Natural killer cell treated with Interleukin-12 subunit alpha and Interleukin-12 subunit beta and Interleukin-15 and Interleukin-18, amount 100 ng/mL, for 72 hours (primary cell): Measurements from ENCODE around the gene CCDC33. TPM values are rescaled to one million over a fixed set of nuclear protein-coding genes. Genes with fewer than 3 reads are reported as not detected.
A peak's percentile ranks its signal among the peaks of the same experiment; 100 is the strongest.

Source experiments
- ATAC-seq, 2 donors: fragments of 150-1000 bp; cut with Tn5 transposase in 1 of 2; sonication (Bioruptor Pico), chemical (Tn5 transposase) in 1 of 2; 2 replicates each; pipeline ENCODE4 v1.10.0; 2021
- DNase-seq: peaks from one replicate; pipeline ENCODE4 v3.0.0; 2022; ENCODE audit warnings: low spot score
- H3K27ac Mint-ChIP-seq, 2 donors: 1 replicate in 1 of 2; 2 replicates in 1 of 2; pipeline ENCODE4 v1.8.0; 2022; ENCODE audit warnings: mixed read lengths in 2 of 2, mild to moderate bottlenecking in 1 of 2, moderate library complexity in 1 of 2
- H3K27me3 Mint-ChIP-seq, 2 donors: 1 replicate in 1 of 2; 2 replicates in 1 of 2; pipeline ENCODE4 v1.8.0; 2022; ENCODE audit warnings: mixed read lengths in 2 of 2
- H3K36me3 Mint-ChIP-seq: one replicate; pipeline ENCODE4 v1.8.0; 2022; ENCODE audit warnings: mixed read lengths
- H3K4me1 Mint-ChIP-seq, 2 donors: 1 replicate in 1 of 2; 2 replicates in 1 of 2; pipeline ENCODE4 v1.8.0; 2022; ENCODE audit warnings: low read depth in 2 of 2, mixed read lengths in 2 of 2, mild to moderate bottlenecking in 1 of 2
- H3K4me3 Mint-ChIP-seq: one replicate; pipeline ENCODE4 v1.8.0; 2022; ENCODE audit warnings: mixed read lengths
- H3K9me3 Mint-ChIP-seq: 2 replicates; pipeline ENCODE4 v1.8.0; 2022; ENCODE audit warnings: mixed read lengths
- total RNA-seq, 2 donors: library from RNA; stranded (reverse); gene quantifications; one replicate each; pipeline ENCODE4 v1.2.3, GENCODE V29; 2022

CCDC33 gene
- total RNA-seq, 2 donors from 2014 or later: not detected

GRCh38 chr15:74333093-74333492 is 97.0 kb downstream of the CCDC33 start:
- peaks cover 0 to 6% of the 10 kb centered on the region in 2 donors for H3K4me1 Mint-ChIP-seq
- H3K27ac Mint-ChIP-seq: no peak overlapping the region
- H3K9me3 Mint-ChIP-seq: no peaks in the 10 kb centered on the region
- no peaks in the 10 kb centered on the region for H3K27me3 Mint-ChIP-seq
- H3K4me3 Mint-ChIP-seq: no peak overlapping the region
- H3K36me3 Mint-ChIP-seq: no peaks in the 10 kb centered on the region
- no peak for ATAC-seq
- no peak for DNase-seq

GRCh38 chr15:74333662-74334061 is 97.5 kb downstream of the CCDC33 start:
- DNase-seq (no peak), ATAC-seq (no peak)
- Mint-ChIP-seq H3K27me3 (no peaks in the 10 kb centered on the region), H3K9me3 (no peaks in the 10 kb centered on the region), H3K36me3 (no peaks in the 10 kb centered on the region), H3K4me1 (peaks cover 0 to 2% of the 10 kb centered on the region in 2 donors), H3K27ac (no peak overlapping the region), H3K4me3 (no peak overlapping the region)

GRCh38 chr15:74334127-74334526 is 98.0 kb downstream of the CCDC33 start:
- H3K27ac Mint-ChIP-seq: no peak overlapping the region

GRCh38 chr15:74335396-74335795 is 99.3 kb downstream of the CCDC33 start:
- no peaks in the 10 kb centered on the region for H3K4me1 Mint-ChIP-seq
- H3K27me3 Mint-ChIP-seq: no peaks in the 10 kb centered on the region
- no peak for ATAC-seq
- H3K36me3 Mint-ChIP-seq: no peaks in the 10 kb centered on the region
- DNase-seq: no peak
- no peak overlapping the region for H3K27ac Mint-ChIP-seq
- H3K9me3 Mint-ChIP-seq: no peaks in the 10 kb centered on the region
- no peak overlapping the region for H3K4me3 Mint-ChIP-seq

More at GRCh38 chr15:74334127-74334526, 98.0 kb downstream of the CCDC33 start:
- no peaks in the 10 kb centered on the region for H3K4me1 Mint-ChIP-seq
- H3K27me3 Mint-ChIP-seq: no peaks in the 10 kb centered on the region
- H3K4me3 Mint-ChIP-seq: no peak overlapping the region
- DNase-seq: no peak
- H3K9me3 Mint-ChIP-seq: no peaks in the 10 kb centered on the region
- H3K36me3 Mint-ChIP-seq: no peaks in the 10 kb centered on the region
- no peak for ATAC-seq

GRCh38 chr15:74336061-74337005 is 100.2 kb downstream of the CCDC33 start:
- ATAC-seq (no peak), DNase-seq (no peak)
- Mint-ChIP-seq H3K27me3 (no peaks in the 10 kb centered on the region), H3K9me3 (no peaks in the 10 kb centered on the region), H3K4me3 (no peak overlapping the region), H3K36me3 (no peaks in the 10 kb centered on the region), H3K4me1 (no peaks in the 10 kb centered on the region), H3K27ac (peak overlapping the region in 1 of 2 donors; percentile 53)

GRCh38 chr15:74337146-74337545 is 101.0 kb downstream of the CCDC33 start:
- ATAC-seq (no peak), DNase-seq (no peak)
- Mint-ChIP-seq H3K36me3 (no peaks in the 10 kb centered on the region), H3K27ac (no peak overlapping the region), H3K9me3 (no peaks in the 10 kb centered on the region), H3K27me3 (no peaks in the 10 kb centered on the region), H3K4me1 (no peaks in the 10 kb centered on the region), H3K4me3 (no peak overlapping the region)

- DNase-seq (no peak), ATAC-seq (no peak)
- no peak overlapping the region for H3K4me3 Mint-ChIP-seq
- H3K9me3 Mint-ChIP-seq: no peaks in the 10 kb centered on the region
- no peaks in the 10 kb centered on the region for H3K36me3 Mint-ChIP-seq
- no peak overlapping the region for H3K27ac Mint-ChIP-seq
- H3K27me3 Mint-ChIP-seq: no peaks in the 10 kb centered on the region
- no peaks in the 10 kb centered on the region for H3K4me1 Mint-ChIP-seq
Observed at GRCh38 chr15:74337607-74338211, 101.6 kb downstream of the CCDC33 start.

GRCh38 chr15:74338676-74339075 is 102.5 kb downstream of the CCDC33 start:
- no peak overlapping the region for H3K4me3 Mint-ChIP-seq
- DNase-seq: no peak
- no peaks in the 10 kb centered on the region for H3K4me1 Mint-ChIP-seq
- no peaks in the 10 kb centered on the region for H3K9me3 Mint-ChIP-seq
- no peaks in the 10 kb centered on the region for H3K36me3 Mint-ChIP-seq
- ATAC-seq: no peak
- no peak overlapping the region for H3K27ac Mint-ChIP-seq
- peaks cover 0 to 2% of the 10 kb centered on the region in 2 donors for H3K27me3 Mint-ChIP-seq

- Mint-ChIP-seq H3K27ac (peak overlapping the region in 1 of 2 donors; percentile 69), H3K4me3 (no peak overlapping the region), H3K9me3 (no peaks in the 10 kb centered on the region), H3K36me3 (no peaks in the 10 kb centered on the region), H3K27me3 (peaks cover 0 to 2% of the 10 kb centered on the region in 2 donors), H3K4me1 (peaks cover 0 to 2% of the 10 kb centered on the region in 2 donors)
- DNase-seq (no peak), ATAC-seq (no peak)
Observed at GRCh38 chr15:74339371-74339770, 103.2 kb downstream of the CCDC33 start.

GRCh38 chr15:74340150-74340549 is 104.0 kb downstream of the CCDC33 start:
- Mint-ChIP-seq H3K27me3 (peaks cover 0 to 2% of the 10 kb centered on the region in 2 donors), H3K36me3 (no peaks in the 10 kb centered on the region)
- ATAC-seq: peak in 1 of 2 donors; percentile 45

GRCh38 chr15:74343127-74343796 is 107.1 kb downstream of the CCDC33 start:
- no peaks in the 10 kb centered on the region for H3K36me3 Mint-ChIP-seq
- ATAC-seq: peak in 1 of 2 donors; percentile 60
- H3K9me3 Mint-ChIP-seq: no peaks in the 10 kb centered on the region
- H3K27ac Mint-ChIP-seq: peak overlapping the region in 1 of 2 donors; percentile 43
- H3K4me3 Mint-ChIP-seq: no peak overlapping the region
- H3K4me1 Mint-ChIP-seq: peaks cover 0 to 5% of the 10 kb centered on the region in 2 donors
- peaks cover 8% of the 10 kb centered on the region in 2 donors for H3K27me3 Mint-ChIP-seq
- DNase-seq: no peak

More at GRCh38 chr15:74340150-74340549, 104.0 kb downstream of the CCDC33 start:
- peak overlapping the region in 1 of 2 donors; percentile 69 for H3K27ac Mint-ChIP-seq
- no peak for DNase-seq
- H3K9me3 Mint-ChIP-seq: no peaks in the 10 kb centered on the region
- peaks cover 0 to 5% of the 10 kb centered on the region in 2 donors for H3K4me1 Mint-ChIP-seq
- no peak overlapping the region for H3K4me3 Mint-ChIP-seq

- Mint-ChIP-seq H3K27me3 (peaks cover 8% of the 10 kb centered on the region in 2 donors), H3K4me1 (peaks cover 0 to 5% of the 10 kb centered on the region in 2 donors), H3K9me3 (no peaks in the 10 kb centered on the region), H3K36me3 (no peaks in the 10 kb centered on the region), H3K27ac (peak overlapping the region in 1 of 2 donors; percentile 43), H3K4me3 (no peak overlapping the region)
- DNase-seq (no peak), ATAC-seq (no peak)
Observed at GRCh38 chr15:74343797-74344127, 107.6 kb downstream of the CCDC33 start.

- Mint-ChIP-seq H3K9me3 (no peaks in the 10 kb centered on the region), H3K36me3 (no peaks in the 10 kb centered on the region), H3K27ac (no peak overlapping the region), H3K27me3 (peaks cover 8% of the 10 kb centered on the region in 2 donors), H3K4me1 (peaks cover 0 to 5% of the 10 kb centered on the region in 2 donors), H3K4me3 (no peak overlapping the region)
- DNase-seq (no peak), ATAC-seq (no peak)
Observed at GRCh38 chr15:74345051-74345450, 108.9 kb downstream of the CCDC33 start.
